Left hindlimb (tissue), 1 donor: ENCODE data around the gene TRAPPC12.
"Not testable (repeated sequence)": the region's sequence is repeated elsewhere in the genome, so short reads cannot be mapped to it uniquely, and the experiment has no call there.

Source experiments
- DNase-seq: peaks from one replicate; pipeline ENCODE4 v3.0.0-alpha.2; 2018

The TRAPPC12 gene

GRCh38 chr2:3433776-3434400 is 54.4 kb downstream of the TRAPPC12 start:
- DNase-seq: no peak

DNA sequence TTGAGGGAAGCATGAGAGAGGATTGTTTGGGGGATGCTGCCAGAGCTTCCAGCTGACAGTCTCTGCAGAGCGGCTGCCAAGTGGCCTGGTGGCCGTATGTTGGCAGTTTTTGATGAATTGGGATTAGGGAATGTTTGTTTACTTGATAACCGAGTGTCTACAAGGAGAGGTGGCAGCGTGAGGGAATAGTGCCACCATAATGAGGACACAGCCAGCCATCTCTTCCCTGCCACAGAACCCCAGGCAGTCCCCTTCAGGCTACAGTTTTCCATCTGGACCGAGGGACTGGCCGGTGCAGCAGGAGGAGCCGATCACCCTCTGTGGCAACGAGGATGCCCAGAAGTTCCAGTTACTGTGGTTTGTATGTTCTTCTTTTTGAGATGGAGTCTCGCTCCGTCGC is 55.2 kb downstream of the TRAPPC12 start:
- DNase-seq: no peak

GRCh38 chr2:3435445-3435844 is 56.0 kb downstream of the TRAPPC12 start:
- DNase-seq: no peak

DNA sequence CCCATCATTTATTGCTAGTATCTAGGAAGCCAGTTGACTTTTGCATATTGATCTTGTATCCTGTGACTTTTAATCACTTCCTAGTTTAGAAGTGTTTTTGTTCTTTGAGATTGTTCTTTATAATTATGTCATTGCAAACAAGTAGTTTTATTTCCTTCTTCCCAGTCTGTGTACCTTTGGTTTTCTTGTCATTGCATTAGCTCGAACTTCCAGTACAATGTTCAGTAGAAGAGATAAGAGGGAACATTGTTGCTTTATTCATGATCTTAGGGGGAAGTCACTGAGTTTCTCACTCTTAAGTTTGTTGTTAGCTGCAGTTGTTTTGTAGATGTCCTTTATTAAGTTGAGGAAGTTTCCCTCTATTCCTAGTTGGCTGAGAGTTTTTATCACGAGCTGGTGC is 61.0 kb downstream of the TRAPPC12 start:
- DNase-seq: no peak

GRCh38 chr2:3441465-3441864 is 62.0 kb downstream of the TRAPPC12 start:
- DNase-seq: no peak

DNA sequence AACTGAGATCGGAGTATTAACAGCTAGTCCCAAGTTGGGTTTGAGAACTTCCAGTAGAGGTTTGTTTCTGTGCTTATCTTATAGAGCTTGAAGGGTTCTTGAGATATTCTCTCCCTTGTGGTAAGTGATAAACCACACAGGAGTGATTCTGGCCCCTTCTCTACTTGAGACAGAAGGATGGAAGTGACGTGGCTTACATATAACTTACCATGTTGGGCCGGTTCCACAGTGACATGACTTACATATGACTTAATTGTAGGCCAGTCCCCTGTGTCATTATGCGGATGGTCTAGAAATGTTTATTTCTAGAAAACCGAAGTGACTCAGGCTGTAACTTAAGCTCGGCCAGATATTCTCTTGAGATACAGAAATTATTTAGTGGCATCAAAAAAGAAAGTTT is 62.7 kb downstream of the TRAPPC12 start:
- DNase-seq: no peak

DNA sequence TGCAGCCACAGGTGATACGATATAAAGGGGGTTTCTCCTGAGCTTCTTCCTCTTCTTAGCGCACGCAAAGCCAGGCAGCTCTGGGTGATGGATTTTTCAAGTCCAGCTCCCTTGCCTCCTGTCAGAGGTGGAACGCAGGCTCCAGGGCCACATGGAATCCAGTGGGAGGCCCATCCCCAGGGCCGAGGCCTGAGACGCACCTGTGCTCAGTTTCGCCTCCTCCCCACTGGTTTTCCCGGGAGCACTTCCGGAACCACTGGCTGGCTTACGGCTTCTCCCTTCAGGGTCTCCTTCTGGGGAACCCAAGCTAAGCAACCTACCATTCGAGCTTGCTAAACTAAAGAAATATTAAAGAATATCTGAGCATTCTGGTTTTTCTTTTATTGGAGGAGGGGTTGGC is 63.6 kb downstream of the TRAPPC12 start:
- DNase-seq: no peak

DNA sequence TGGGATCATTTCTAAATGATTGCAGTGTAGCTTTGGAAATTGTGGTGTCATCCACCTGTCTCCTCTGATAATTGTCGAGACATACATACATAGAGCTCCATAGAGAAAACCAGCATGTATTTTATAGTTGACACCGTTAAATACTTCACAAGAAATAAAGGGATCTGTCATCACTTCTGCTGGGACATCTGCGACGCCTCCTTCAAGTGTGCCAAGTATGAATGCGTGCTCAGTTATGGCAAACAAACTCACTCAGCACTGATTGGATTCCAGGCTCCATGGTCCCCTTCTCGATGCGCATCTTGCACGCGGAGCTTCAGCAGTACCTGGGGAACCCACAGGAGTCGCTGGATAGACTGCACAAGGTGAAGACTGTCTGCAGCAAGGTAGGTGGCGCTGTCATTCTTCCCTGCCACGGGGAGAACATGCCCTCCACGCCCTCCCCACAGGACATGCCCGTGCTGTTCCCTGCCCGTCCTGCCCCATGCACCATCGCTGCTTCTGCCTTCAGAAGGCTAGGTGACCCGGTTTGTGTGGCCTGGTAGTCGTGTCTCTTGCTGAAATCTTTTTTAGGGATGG is 64.1 kb downstream of the TRAPPC12 start:
- DNase-seq: no peak

GRCh38 chr2:3445891-3446290 is 66.4 kb downstream of the TRAPPC12 start:
- DNase-seq: no peak

DNA sequence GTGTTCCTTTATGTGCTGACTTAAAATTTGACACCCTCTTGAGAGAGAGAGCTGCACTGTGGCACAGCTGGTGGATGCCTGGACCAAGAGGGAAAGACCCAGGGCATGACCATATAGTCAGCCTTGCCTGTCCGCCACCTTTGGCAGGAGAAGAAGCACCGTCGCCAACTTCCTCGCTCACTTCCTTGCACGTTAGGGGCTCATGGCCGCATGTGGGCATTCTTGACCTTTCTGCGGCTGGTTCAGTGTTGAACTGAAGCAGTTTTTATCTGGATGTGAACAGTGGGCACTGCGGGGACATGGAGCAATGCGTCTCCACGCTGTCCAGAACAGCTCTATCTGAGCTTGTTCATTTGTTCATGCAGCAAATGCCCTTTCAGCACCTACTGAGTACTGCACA is 66.9 kb downstream of the TRAPPC12 start:
- no peak for DNase-seq

DNA sequence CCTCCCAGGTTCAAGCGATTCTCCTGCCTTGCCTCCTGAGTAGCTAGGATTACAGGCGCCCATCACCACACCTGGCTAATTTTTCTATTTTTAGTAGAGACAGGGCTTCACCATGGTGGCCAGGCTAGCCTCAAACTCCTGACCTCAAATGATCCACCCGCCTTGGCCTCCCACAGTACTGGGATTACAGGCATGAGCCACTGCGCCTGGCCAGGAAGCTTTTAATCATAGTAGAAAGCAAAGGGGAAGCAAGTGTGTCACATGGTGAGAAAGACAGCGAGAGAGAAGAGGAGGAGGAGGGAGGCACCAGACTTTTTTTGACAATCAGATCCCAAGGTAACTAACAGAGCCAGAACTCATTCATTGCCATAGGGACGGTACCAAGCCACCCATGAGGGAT is 67.7 kb downstream of the TRAPPC12 start:
- not testable (repeated sequence) for DNase-seq

- no peak for DNase-seq
Observed at GRCh38 chr2:3447789-3448317, 68.4 kb downstream of the TRAPPC12 start.

DNA sequence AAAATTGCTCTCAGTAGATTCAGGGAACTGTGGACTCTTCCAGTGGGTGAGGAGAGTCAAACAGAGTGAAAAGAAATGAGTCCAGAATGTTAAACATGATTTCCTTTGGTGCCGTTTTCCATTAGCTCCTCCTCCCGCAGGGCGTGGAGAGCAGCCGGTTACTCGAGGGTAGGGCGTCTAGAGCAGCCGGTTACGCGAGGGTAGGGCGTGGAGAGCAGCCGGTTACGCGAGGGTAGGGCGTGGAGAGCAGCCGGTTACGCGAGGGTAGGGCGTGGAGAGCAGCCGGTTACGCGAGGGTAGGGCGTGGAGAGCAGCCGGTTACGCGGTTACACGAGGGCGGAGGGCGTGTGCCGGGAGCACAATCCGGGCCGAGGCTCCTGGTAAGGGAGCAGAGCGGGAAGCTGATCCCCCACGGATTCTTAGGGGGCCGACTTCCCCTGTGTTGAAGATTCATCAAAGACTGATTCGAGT is 69.0 kb downstream of the TRAPPC12 start:
- not testable (repeated sequence) for DNase-seq

GRCh38 chr2:3449086-3449485 is 69.6 kb downstream of the TRAPPC12 start:
- no peak for DNase-seq

- no peak for DNase-seq
Observed at GRCh38 chr2:3449936-3450335, 70.4 kb downstream of the TRAPPC12 start.

GRCh38 chr2:3450385-3451010 is 71.0 kb downstream of the TRAPPC12 start:
- DNase-seq: no peak

GRCh38 chr2:3451169-3451568 is 71.7 kb downstream of the TRAPPC12 start:
- DNase-seq: no peak

DNA sequence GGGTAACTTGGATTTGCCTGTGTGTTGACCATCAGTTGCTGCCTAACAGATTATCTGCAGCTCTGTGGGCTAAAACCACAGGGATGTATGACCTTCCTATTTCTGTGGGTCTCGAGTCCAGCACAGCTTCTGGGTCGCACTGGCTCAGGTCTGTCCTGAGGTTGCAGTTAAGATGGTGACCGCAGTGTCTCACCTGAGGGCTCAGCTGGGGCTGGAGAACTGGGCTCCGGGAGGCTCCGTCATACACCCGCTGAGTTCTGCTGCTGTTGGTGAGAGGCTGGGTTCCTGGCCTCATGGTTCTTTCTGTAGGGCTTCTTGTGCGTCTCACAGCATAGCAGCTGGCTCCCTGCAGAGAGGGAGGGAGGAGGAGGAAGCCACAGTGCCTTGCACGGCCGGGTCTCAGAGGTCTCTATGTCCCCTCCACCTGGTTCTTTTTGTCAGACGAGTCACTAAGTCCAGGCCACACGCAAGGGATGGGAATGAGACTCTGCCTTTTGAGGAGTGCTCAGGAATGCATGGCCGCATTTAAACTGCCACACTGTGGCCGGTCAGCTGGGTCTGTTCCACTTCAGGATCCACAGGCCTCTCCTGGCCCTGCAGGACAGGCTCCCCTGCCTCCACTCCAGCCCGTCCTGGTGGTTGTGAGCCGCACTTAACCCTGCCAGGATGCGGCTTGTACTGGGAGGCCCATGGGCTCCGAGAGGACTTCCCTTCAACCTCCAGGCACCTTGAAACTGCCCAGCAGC is 72.6 kb downstream of the TRAPPC12 start:
- DNase-seq: no peak

GRCh38 chr2:3453190-3453999 is 73.9 kb downstream of the TRAPPC12 start:
- DNase-seq: no peak

GRCh38 chr2:3454005-3454404 is 74.5 kb downstream of the TRAPPC12 start:
- DNase-seq: not testable (repeated sequence)

- DNase-seq: no peak
Observed at GRCh38 chr2:3454802-3455201, 75.3 kb downstream of the TRAPPC12 start.

GRCh38 chr2:3456125-3456524 is 76.6 kb downstream of the TRAPPC12 start:
- no peak for DNase-seq
